PC-3 (cell line): Measurements from ENCODE around the gene TPCN2. TPM values are rescaled to one million over a fixed set of nuclear protein-coding genes. Genes with fewer than 3 reads are reported as not detected.

ENCODE experiments used
- ATAC-seq: fragments of 200-7000 bp; cut with Tn5 transposase; 2 replicates; pipeline ENCODE4 v1.9.1; 2020; ENCODE audit warnings: mild to moderate bottlenecking, moderate library complexity
- BruUV-seq: library from RNA; stranded (reverse); fragments of 400-500 nt; replicated peaks from 2 replicates; lab custom pipeline; 2021; lab: Mats Ljungman, UMichigan
- CTCF ChIA-PET: fragments of 300-600 bp; sonication (Branson Sonifier 250); formaldehyde crosslinking; loops from one replicate; lab custom pipeline; 2022; ENCODE audit warnings: antibody characterized with exemption; lab: Charles Lee
- POLR2A ChIA-PET: fragments of 300-600 bp; sonication (Branson Sonifier 250); formaldehyde crosslinking; loops from one replicate; lab custom pipeline; 2022; ENCODE audit warnings: antibody characterized with exemption; ENCODE audit not compliant: unreplicated experiment; lab: Charles Lee
- DNase-seq: peaks from one replicate; pipeline ENCODE4 v3.0.0-alpha.2; 2015
- H2AFZ ChIP-seq: fragments of 300-600 bp; sonication (generic); 2 replicates; pipeline ENCODE4 v1.6.0; 2016; ENCODE audit warnings: antibody characterized with exemption, low read length
- H3F3A ChIP-seq: fragments of 300-600 bp; sonication (generic); one replicate; pipeline ENCODE4 v1.6.0; 2017; ENCODE audit warnings: antibody characterized with exemption, low read length, control low read depth, mild to moderate bottlenecking; ENCODE audit not compliant: unreplicated experiment
- H3K27ac ChIP-seq: fragments of 300-600 bp; sonication (generic); 2 replicates; pipeline ENCODE4 v1.5.1; 2016; ENCODE audit warnings: mild to moderate bottlenecking, low read length
- H3K27me3 ChIP-seq: fragments of 300-600 bp; sonication (generic); 2 replicates; pipeline ENCODE4 v1.6.1; 2016; ENCODE audit warnings: low read length, mixed read lengths
- H3K36me3 ChIP-seq: fragments of 300-600 bp; sonication (generic); 2 replicates; pipeline ENCODE4 v1.6.1; 2016; ENCODE audit warnings: low read depth, mixed run types, low read length, mixed read lengths
- H3K4me1 ChIP-seq: fragments of 300-600 bp; sonication (generic); 2 replicates; pipeline ENCODE4 v1.5.1; 2016; ENCODE audit warnings: low read length; ENCODE audit not compliant: insufficient read depth
- H3K4me2 ChIP-seq: fragments of 300-600 bp; sonication (generic); 2 replicates; pipeline ENCODE4 v1.6.0; 2016; ENCODE audit warnings: low read length
- H3K4me3 ChIP-seq: fragments of 300-600 bp; sonication (generic); 2 replicates; pipeline ENCODE4 v1.5.1; 2016; ENCODE audit warnings: mild to moderate bottlenecking, low read length, mixed read lengths
- H3K79me2 ChIP-seq: fragments of 300-600 bp; sonication (generic); 2 replicates; pipeline ENCODE4 v1.6.1; 2017; ENCODE audit warnings: low read length, mixed read lengths
- H3K9ac ChIP-seq: fragments of 300-600 bp; sonication (generic); 2 replicates; pipeline ENCODE4 v1.6.0; 2016; ENCODE audit warnings: mild to moderate bottlenecking, low read length
- H3K9me2 ChIP-seq: fragments of 300-600 bp; sonication (generic); replicated peaks from 2 replicates; pipeline ENCODE4 v1.6.1; 2016; ENCODE audit warnings: mixed run types, low read length, mixed read lengths
- H3K9me3 ChIP-seq: fragments of 300-600 bp; sonication (generic); 2 replicates; pipeline ENCODE4 v1.6.1; 2016; ENCODE audit warnings: low read length, mixed read lengths
- H4K20me1 ChIP-seq: fragments of 300-600 bp; sonication (generic); 2 replicates; pipeline ENCODE4 v1.6.1; 2016; ENCODE audit warnings: low read length, mixed read lengths
- EZH2 ChIP-seq: fragments of 300-600 bp; sonication (generic); IDR thresholded peaks from one replicate; pipeline ENCODE4 v1.6.1; 2017; ENCODE audit warnings: antibody characterized with exemption, mild to moderate bottlenecking, low read length; ENCODE audit not compliant: unreplicated experiment
- EZH2phosphoT487 ChIP-seq: fragments of 300-600 bp; sonication (generic); IDR thresholded peaks from 2 replicates; pipeline ENCODE4 v1.6.1; 2018; ENCODE audit warnings: mild to moderate bottlenecking, antibody characterized with exemption, low read length, borderline replicate concordance
- intact Hi-C: fragments of 100-400 bp; cut with micrococcal nuclease; formaldehyde crosslinking; loops from 2 replicates; pipeline ENCODE4 v1.9.0; 2023
- total RNA-seq: library from RNA; depleted of rRNA; stranded (reverse); fragments of >200 nt; gene quantifications from 2 replicates; pipeline ENCODE4 v1.2.3, GENCODE V29; 2014
- TF ChIP-seq, protein P1 (sequence below): fragments of 300-600 bp; sonication (generic); conservative IDR thresholded peaks from 2 replicates; pipeline ENCODE4 v1.5.1; 2017; ENCODE audit warnings: antibody characterized with exemption, low read depth, mild to moderate bottlenecking, low read length

Gene TPCN2
- total RNA-seq, 1 experiment from 2014 or later, result 13.0 TPM

DNA sequence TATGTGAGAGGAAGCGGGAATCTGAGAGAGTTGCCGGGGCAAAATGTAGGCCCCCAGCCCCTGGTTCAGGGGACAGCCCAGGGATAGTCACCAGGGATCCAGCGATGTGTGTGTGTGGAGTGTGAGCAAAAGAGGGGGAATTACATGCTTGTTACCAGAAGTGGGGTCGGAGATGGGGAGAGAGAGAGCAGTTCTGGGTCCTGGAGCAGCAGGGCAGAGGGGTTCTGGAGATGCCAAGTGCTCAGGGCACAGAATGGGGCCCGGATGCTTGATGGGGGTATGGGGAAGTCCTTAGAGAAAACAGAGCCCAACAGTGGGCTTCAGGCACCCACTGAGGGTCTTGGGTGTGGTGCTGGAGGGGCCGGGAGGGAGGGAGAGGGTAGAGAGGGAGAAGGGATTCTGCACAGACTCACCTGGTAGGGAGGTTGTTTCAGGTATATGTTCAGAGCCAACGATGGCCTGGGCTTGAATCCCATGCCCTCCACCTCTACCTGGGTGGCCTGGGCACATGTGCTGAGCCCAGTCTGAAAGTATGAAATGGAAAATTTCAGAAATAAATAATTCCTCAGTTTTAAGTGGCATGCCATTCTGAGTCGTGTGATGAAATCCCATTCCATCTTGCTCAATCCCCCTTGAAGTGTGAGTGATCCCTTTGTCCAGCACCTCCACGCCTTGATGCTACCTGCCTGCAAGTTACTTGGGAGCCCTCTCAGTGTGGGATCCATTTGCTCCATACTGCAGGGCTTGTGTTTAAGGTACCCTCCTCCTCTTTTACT, 119.4 kb downstream of the TPCN2 start:
- Histone ChIP-seq H3K9me3 (no peaks in the 10 kb centered on the region), H4K20me1 (no peaks in the 10 kb centered on the region), H3K9me2 (no peaks in the 10 kb centered on the region), H3K79me2 (no peaks in the 10 kb centered on the region), H3K9ac (no peak overlapping the region), H3K4me2 (no peak overlapping the region), H3K27me3 (no peaks in the 10 kb centered on the region), H3K27ac (no peak overlapping the region), H3F3A (no peaks in the 10 kb centered on the region), H3K36me3 (no peaks in the 10 kb centered on the region), H2AFZ (no peak overlapping the region), H3K4me3 (no peak overlapping the region), H3K4me1 (peaks cover 13% of the 10 kb centered on the region)
- TF ChIP-seq EZH2phosphoT487, result no peak
- TF ChIP-seq EZH2, result no peak
- TF ChIP-seq, protein P1, sequence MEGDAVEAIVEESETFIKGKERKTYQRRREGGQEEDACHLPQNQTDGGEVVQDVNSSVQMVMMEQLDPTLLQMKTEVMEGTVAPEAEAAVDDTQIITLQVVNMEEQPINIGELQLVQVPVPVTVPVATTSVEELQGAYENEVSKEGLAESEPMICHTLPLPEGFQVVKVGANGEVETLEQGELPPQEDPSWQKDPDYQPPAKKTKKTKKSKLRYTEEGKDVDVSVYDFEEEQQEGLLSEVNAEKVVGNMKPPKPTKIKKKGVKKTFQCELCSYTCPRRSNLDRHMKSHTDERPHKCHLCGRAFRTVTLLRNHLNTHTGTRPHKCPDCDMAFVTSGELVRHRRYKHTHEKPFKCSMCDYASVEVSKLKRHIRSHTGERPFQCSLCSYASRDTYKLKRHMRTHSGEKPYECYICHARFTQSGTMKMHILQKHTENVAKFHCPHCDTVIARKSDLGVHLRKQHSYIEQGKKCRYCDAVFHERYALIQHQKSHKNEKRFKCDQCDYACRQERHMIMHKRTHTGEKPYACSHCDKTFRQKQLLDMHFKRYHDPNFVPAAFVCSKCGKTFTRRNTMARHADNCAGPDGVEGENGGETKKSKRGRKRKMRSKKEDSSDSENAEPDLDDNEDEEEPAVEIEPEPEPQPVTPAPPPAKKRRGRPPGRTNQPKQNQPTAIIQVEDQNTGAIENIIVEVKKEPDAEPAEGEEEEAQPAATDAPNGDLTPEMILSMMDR, result no peak
- ATAC-seq (no peak), DNase-seq (peak; percentile 25)
- ChIA-PET POLR2A (no interaction called here), CTCF (no interaction called here)
- BruUV-seq, result no TSS peak
- intact Hi-C loops, result no loop called here

DNA sequence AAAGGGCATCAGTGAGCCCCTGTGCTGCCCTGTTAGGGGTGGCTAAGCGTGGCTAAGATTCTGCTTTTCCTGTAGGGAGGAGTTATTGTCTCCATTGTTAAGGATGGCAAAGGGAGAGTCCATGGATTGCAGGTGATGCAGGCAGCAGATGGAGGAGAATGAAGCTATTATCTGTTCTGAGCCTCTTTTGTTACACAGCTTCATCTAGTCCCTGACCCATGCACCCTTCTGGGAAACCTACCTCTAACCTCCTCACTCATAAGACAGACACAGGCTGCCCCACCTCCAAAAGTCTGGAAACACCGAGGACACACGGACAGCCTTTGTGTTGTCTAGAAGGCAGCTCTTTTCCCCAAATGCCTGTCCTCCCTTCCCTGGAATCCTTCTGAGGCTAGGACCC, 120.7 kb downstream of the TPCN2 start:
- H3K9me2 ChIP-seq, result no peaks in the 10 kb centered on the region
- no peaks in the 10 kb centered on the region for H3K79me2 ChIP-seq
- no peak overlapping the region for H2AFZ ChIP-seq
- no peaks in the 10 kb centered on the region for H3K9me3 ChIP-seq
- no peak overlapping the region for H3K27ac ChIP-seq
- no TSS peak for BruUV-seq
- H3K4me3 ChIP-seq, result no peak overlapping the region
- no peaks in the 10 kb centered on the region for H3K36me3 ChIP-seq
- no peaks in the 10 kb centered on the region for H4K20me1 ChIP-seq
- H3K4me2 ChIP-seq, result no peak overlapping the region
- ATAC-seq (no peak), DNase-seq (no peak)
- no peak overlapping the region for H3K9ac ChIP-seq
- no peaks in the 10 kb centered on the region for H3K27me3 ChIP-seq
- CTCF ChIA-PET, result no interaction called here
- intact Hi-C loops, result no loop called here
- H3K4me1 ChIP-seq, result peaks cover 13% of the 10 kb centered on the region
- POLR2A ChIA-PET, result no interaction called here
- TF ChIP-seq EZH2 (no peak), EZH2phosphoT487 (no peak)
- TF ChIP-seq, protein P1, result no peak
- no peaks in the 10 kb centered on the region for H3F3A ChIP-seq

DNA sequence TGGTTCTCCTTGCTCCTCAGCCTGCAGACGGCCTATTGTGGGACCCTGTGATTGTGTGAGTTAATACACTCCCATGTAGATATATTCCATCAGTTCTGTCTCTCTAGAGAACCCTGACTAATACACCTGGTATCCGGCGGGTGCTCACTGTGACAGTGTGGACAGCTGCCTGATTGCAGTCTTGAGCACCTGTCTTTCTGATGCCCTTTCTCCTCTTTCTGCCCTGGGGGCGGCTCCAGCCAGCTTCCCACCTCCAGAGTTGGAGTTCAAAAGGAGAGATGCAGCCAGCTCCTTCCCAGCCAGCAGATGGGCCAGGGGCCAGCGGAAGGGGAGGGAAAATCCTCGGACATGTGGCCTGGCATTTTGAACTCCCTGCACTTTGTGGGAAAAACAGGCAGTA, 122.0 kb downstream of the TPCN2 start:
- ATAC-seq (no peak), DNase-seq (peak; percentile 18)
- intact Hi-C loops, result no loop called here
- Histone ChIP-seq H3K36me3 (no peaks in the 10 kb centered on the region), H2AFZ (no peak overlapping the region), H3K9me2 (no peaks in the 10 kb centered on the region), H3F3A (no peaks in the 10 kb centered on the region), H3K4me2 (no peak overlapping the region), H3K9ac (no peak overlapping the region), H4K20me1 (no peaks in the 10 kb centered on the region), H3K4me1 (peaks cover 13% of the 10 kb centered on the region), H3K79me2 (no peaks in the 10 kb centered on the region), H3K4me3 (no peak overlapping the region), H3K27me3 (no peaks in the 10 kb centered on the region), H3K9me3 (no peaks in the 10 kb centered on the region), H3K27ac (no peak overlapping the region)
- BruUV-seq, result no TSS peak
- POLR2A ChIA-PET, result no interaction called here
- CTCF ChIA-PET, result no interaction called here
- TF ChIP-seq, protein P1, result no peak
- TF ChIP-seq EZH2phosphoT487 (no peak), EZH2 (no peak)
